Gastroesophageal sphincter (tissue), 4 donors: Measurements from ENCODE around the gene HS3ST4. TPM values are rescaled to one million over a fixed set of nuclear protein-coding genes. Genes with fewer than 3 reads are reported as not detected.

ENCODE experiments used
- ATAC-seq: fragments of 150-250 bp; one replicate; pipeline ENCODE4 v1.9.1; 2016; ENCODE audit warnings: mild to moderate bottlenecking, moderate library complexity
- H3K27ac ChIP-seq, 4 donors: fragments of 200-600 bp; sonication (generic) in 3 of 4; 1 replicate in 3 of 4; 2 replicates in 1 of 4; pipeline ENCODE4 v1.5.1; 2016 to 2019
- H3K27me3 ChIP-seq: fragments of 200-600 bp; sonication (generic); one replicate; pipeline ENCODE4 v1.5.1; 2019
- H3K36me3 ChIP-seq, 2 donors: fragments of 200-600 bp; sonication (generic); one replicate each; pipeline ENCODE4 v1.5.1; 2019; ENCODE audit warnings: control low read depth in 1 of 2
- H3K4me1 ChIP-seq, 3 donors: fragments of 200-600 bp; sonication (generic); 1 replicate in 2 of 3; 2 replicates in 1 of 3; pipeline ENCODE4 v1.5.1; 2016 to 2019; ENCODE audit warnings: control low read depth in 2 of 3
- H3K4me3 ChIP-seq, 2 donors: fragments of 200-600 bp; sonication (generic); one replicate each; pipeline ENCODE4 v1.5.1; 2019; ENCODE audit warnings: mild to moderate bottlenecking in 1 of 2, moderate library complexity in 1 of 2
- H3K9me3 ChIP-seq, 3 donors: fragments of 200-600 bp; sonication (generic); one replicate each; pipeline ENCODE4 v1.5.1; 2017 to 2019; ENCODE audit warnings: control low read depth in 2 of 3
- EP300 ChIP-seq: sonication (generic); formaldehyde crosslinking; IDR thresholded peaks from one replicate; pipeline ENCODE4 v1.6.1; 2017; ENCODE audit warnings: antibody characterized with exemption, mild to moderate bottlenecking
- POLR2A ChIP-seq, 2 donors: fragments of 450-650 bp; IDR thresholded peaks; one replicate each; pipeline ENCODE4 v1.6.1; 2017; ENCODE audit warnings: antibody characterized with exemption in 2 of 2, mild to moderate bottlenecking in 2 of 2, moderate library complexity in 1 of 2
- POLR2AphosphoS5 ChIP-seq: sonication (generic); formaldehyde crosslinking; IDR thresholded peaks from one replicate; pipeline ENCODE4 v1.6.1; 2017; ENCODE audit warnings: antibody characterized with exemption
- WGBS, 2 donors: methylation state at CpG; one replicate each; pipeline ENCODE4 v1.1.5; 2018; ENCODE audit warnings: low coverage in 1 of 2; 5-methylcytosine and 5-hydroxymethylcytosine counted together
- total RNA-seq, 4 donors: library from RNA; depleted of rRNA; stranded (reverse); fragments of >200 nt; gene quantifications; one replicate each; pipeline ENCODE4 v1.1.0, GENCODE V29; 2016
- TF ChIP-seq, protein P1 (sequence below), 4 experiments: fragments of 200-600 bp in 2 of 4; fragments of 450-650 bp in 2 of 4; sonication (generic) in 1 of 4; IDR thresholded peaks; one replicate each; pipeline ENCODE4 v1.5.1; 2017 to 2019; ENCODE audit warnings: antibody characterized with exemption in 4 of 4, mild to moderate bottlenecking in 2 of 4, moderate library complexity in 2 of 4

HS3ST4 gene
- total RNA-seq, 4 donors from 2014 or later: 0.12 TPM; not detected in 3

DNA sequence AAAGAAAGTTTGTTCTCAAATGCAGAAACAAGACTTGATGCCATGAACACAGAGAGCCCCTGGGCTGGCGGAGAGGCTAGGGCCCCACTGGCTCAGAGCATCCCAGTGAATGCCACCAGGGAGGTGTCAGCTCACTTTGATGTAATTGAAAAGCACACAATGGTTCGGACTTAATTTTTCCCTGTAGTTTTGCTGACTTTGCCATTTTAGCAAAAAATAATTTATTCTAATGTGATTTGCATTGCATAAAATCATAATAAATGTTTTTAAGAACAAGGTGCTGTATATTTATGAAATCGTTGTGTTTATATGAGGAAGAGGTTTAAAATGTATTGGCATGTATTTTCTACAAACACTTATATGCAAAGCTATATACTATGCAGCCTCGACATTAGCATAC, 140.5 kb downstream of the HS3ST4 start:
- Histone ChIP-seq H3K27ac (no peak overlapping the region), H3K4me1 (no peaks in the 10 kb centered on the region), H3K27me3 (peaks cover 48% of the 10 kb centered on the region), H3K36me3 (no peaks in the 10 kb centered on the region), H3K4me3 (no peak overlapping the region), H3K9me3 (no peaks in the 10 kb centered on the region)
- TF ChIP-seq, protein P1, sequence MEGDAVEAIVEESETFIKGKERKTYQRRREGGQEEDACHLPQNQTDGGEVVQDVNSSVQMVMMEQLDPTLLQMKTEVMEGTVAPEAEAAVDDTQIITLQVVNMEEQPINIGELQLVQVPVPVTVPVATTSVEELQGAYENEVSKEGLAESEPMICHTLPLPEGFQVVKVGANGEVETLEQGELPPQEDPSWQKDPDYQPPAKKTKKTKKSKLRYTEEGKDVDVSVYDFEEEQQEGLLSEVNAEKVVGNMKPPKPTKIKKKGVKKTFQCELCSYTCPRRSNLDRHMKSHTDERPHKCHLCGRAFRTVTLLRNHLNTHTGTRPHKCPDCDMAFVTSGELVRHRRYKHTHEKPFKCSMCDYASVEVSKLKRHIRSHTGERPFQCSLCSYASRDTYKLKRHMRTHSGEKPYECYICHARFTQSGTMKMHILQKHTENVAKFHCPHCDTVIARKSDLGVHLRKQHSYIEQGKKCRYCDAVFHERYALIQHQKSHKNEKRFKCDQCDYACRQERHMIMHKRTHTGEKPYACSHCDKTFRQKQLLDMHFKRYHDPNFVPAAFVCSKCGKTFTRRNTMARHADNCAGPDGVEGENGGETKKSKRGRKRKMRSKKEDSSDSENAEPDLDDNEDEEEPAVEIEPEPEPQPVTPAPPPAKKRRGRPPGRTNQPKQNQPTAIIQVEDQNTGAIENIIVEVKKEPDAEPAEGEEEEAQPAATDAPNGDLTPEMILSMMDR (IDR thresholded peaks at IDR 0.05): no peak
- TF ChIP-seq POLR2A (IDR thresholded peaks at IDR 0.05) (no peak), EP300 (no peak), POLR2AphosphoS5 (no peak)
- 64 to 72% methylated on average over 3 to 4 of the region's 4 CpGs for WGBS, 2 donors
- no peak for ATAC-seq

DNA sequence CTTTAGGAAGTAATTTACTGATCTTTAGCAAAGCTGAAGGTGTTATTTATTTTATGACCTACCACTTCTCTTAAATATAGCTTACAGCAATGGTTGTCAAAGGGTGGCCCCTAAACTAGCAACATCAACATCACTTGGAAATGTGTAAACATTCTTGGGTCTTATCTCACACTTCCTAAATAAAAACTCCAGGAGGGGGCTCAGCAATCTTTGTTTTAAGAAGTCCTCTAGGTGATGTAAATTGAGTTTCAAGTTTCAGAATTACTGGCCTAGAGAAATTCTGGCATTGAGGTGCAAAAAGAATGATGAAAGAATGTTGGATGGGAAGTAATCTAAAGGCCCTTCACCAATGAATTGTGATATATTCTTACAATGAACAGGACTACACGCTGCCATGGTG, 142.3 kb downstream of the HS3ST4 start:
- peaks cover 59% of the 10 kb centered on the region for H3K27me3 ChIP-seq
- H3K4me3 ChIP-seq: no peak overlapping the region
- H3K4me1 ChIP-seq: peaks cover 0 to 5% (median 0%) of the 10 kb centered on the region in 3 donors
- H3K9me3 ChIP-seq: no peaks in the 10 kb centered on the region
- TF ChIP-seq EP300: no peak
- TF ChIP-seq, protein P1 (IDR thresholded peaks at IDR 0.05): no peak
- TF ChIP-seq POLR2A (IDR thresholded peaks at IDR 0.05): no peak
- no peak for TF ChIP-seq POLR2AphosphoS5
- H3K36me3 ChIP-seq: no peaks in the 10 kb centered on the region
- WGBS, 2 donors: 50 to 68% methylated on average over 1 of the region's 1 CpG
- no peak overlapping the region for H3K27ac ChIP-seq
- no peak for ATAC-seq

DNA sequence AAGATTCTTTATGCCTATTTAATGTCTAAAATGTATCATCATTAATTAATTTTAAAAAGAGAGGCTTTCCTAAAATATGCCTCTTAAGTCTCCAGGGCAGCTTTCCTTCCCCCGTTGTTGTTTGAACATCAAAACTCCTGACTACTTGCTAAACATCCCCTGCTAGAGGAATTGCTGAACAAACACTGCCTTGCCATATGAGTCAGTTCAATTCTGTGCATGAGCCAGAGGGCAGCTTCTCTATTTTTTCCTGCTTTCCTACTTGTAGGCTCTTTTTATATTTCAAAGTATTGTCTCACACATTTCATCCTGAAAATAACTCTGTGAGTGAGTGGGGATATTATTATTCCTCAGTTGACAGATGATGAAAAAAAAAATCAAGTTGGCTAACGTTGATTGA, 143.4 kb downstream of the HS3ST4 start:
- 30 to 36% methylated on average over 2 of the region's 2 CpGs for WGBS, 2 donors
- no peaks in the 10 kb centered on the region for H3K36me3 ChIP-seq

DNA sequence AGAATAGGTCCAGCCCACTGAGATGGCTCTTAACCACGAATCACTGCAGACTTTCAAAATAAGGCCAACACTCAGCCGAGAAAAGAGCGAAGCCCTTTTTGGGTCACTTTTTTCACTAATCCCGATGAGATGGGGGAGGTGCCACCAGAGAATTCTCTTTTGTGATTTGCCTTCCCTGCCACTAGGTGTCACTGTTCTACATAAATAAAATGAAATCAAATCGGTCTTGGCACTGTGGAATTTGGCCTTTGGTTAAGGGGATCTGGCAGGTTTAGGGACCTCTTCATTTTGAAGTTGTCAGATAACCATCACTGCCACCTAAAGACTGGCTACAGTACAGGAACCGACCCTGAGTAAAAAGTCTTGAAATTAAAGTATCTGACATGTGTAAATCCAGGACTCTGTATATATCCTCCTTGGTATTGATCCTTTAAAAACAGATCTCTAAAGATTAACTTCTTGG, 147.0 kb downstream of the HS3ST4 start:
- WGBS, 2 donors: 8 to 19% methylated on average over 4 to 6 of the region's 6 CpGs
- Histone ChIP-seq H3K4me3 (no peak overlapping the region), H3K27me3 (peaks cover 25% of the 10 kb centered on the region), H3K4me1 (peaks cover 0 to 5% (median 0%) of the 10 kb centered on the region in 3 donors), H3K27ac (no peak overlapping the region), H3K9me3 (no peaks in the 10 kb centered on the region), H3K36me3 (no peaks in the 10 kb centered on the region)
- TF ChIP-seq EP300 (no peak), POLR2A (IDR thresholded peaks at IDR 0.05) (no peak), POLR2AphosphoS5 (no peak)
- TF ChIP-seq, protein P1 (IDR thresholded peaks at IDR 0.05): peak; percentile 29 to 69 (median 55)
- ATAC-seq: no peak

More for the DNA sequence above, 143.4 kb downstream of the HS3ST4 start:
- no peak for TF ChIP-seq POLR2AphosphoS5
- TF ChIP-seq, protein P1 (IDR thresholded peaks at IDR 0.05): no peak
- TF ChIP-seq EP300: no peak
- no peak for TF ChIP-seq POLR2A (IDR thresholded peaks at IDR 0.05)
- Histone ChIP-seq H3K27ac (no peak overlapping the region), H3K4me3 (no peak overlapping the region), H3K4me1 (peaks cover 0 to 5% (median 0%) of the 10 kb centered on the region in 3 donors), H3K27me3 (peaks cover 49% of the 10 kb centered on the region), H3K9me3 (no peaks in the 10 kb centered on the region)
- ATAC-seq: no peak

DNA sequence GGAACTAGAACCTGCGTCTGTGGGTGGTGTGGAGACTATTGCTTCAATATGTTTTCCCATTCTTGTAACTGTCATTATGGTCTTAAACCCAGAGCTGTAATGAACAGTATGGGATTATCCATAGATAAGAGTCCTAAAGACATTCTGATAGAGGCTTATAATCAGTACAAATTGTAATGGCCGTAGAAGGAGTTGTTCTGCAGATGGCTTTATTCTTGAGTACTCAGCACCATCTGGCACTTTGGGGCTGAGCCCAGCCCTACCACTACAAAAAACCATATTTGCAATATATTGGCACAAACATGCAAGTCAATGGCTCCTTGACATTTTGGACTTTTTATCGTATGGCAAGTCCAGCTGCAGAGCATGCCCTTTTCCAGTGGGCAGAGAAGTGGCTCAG, 150.0 kb downstream of the HS3ST4 start:
- WGBS, 2 donors: 57 to 77% methylated on average over 3 of the region's 3 CpGs
- TF ChIP-seq POLR2A (IDR thresholded peaks at IDR 0.05) (no peak), EP300 (no peak), POLR2AphosphoS5 (no peak)
- TF ChIP-seq, protein P1 (IDR thresholded peaks at IDR 0.05): no peak
- Histone ChIP-seq H3K27me3 (peaks cover 20% of the 10 kb centered on the region), H3K36me3 (no peaks in the 10 kb centered on the region), H3K9me3 (no peaks in the 10 kb centered on the region), H3K27ac (no peak overlapping the region), H3K4me1 (peaks cover 0 to 5% (median 0%) of the 10 kb centered on the region in 3 donors), H3K4me3 (no peak overlapping the region)
- no peak for ATAC-seq
